Measurements from ENCODE around the gene PHYHD1.

DNA sequence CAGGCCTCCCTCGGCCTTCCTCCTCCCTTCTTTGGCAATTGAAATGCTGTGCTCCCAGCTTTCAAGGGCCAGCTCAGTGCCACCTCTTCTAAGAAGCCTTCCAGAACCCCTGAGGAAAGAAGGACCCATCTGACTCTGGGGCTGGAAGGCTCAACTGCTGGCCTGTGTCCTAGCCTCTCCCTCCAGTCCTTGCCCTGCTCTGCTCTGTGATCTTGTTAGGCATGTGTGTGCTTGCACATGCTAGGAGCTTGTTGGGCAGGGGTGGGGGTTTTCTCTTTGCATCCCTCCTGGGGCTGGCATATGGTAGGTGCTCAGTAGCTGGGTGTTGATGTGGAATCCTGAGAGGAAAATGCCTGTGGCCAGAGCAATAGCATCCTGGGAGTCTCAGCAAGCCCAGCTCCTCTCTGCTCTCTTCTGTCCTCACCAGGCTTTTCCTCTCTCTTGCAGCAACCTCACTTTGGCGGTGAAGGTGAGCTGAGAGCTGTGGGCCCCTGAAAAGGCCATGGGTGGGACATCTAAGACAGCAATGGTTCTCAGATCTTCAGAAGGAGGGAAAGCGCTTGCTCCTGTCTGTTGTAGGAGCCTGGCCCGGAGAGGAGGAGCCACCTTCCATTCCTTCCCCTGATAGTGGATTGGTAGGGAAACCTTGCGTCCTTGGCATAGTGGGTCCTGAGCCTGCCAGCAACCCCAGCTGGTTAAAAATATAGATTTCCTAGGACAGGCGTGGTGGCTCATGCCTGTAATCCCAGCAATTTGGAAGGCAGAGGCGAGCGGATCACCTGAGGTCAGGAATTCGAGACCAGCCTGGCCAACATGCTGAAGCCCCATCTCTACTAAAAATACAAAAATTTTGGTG, 16.8 kb downstream of the PHYHD1 start:
- TF ChIP-seq CTCF (IDR thresholded peaks at IDR 0.05): no peak
- TF ChIP-seq POLR2A (IDR thresholded peaks at IDR 0.05): no peak
